ENCODE measurements around the gene CIZ1.
"Not testable (repeated sequence)": the region's sequence is repeated elsewhere in the genome, so short reads cannot be mapped to it uniquely, and the experiment has no call there.

CIZ1 gene, protein sequence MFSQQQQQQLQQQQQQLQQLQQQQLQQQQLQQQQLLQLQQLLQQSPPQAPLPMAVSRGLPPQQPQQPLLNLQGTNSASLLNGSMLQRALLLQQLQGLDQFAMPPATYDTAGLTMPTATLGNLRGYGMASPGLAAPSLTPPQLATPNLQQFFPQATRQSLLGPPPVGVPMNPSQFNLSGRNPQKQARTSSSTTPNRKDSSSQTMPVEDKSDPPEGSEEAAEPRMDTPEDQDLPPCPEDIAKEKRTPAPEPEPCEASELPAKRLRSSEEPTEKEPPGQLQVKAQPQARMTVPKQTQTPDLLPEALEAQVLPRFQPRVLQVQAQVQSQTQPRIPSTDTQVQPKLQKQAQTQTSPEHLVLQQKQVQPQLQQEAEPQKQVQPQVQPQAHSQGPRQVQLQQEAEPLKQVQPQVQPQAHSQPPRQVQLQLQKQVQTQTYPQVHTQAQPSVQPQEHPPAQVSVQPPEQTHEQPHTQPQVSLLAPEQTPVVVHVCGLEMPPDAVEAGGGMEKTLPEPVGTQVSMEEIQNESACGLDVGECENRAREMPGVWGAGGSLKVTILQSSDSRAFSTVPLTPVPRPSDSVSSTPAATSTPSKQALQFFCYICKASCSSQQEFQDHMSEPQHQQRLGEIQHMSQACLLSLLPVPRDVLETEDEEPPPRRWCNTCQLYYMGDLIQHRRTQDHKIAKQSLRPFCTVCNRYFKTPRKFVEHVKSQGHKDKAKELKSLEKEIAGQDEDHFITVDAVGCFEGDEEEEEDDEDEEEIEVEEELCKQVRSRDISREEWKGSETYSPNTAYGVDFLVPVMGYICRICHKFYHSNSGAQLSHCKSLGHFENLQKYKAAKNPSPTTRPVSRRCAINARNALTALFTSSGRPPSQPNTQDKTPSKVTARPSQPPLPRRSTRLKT

DNA sequence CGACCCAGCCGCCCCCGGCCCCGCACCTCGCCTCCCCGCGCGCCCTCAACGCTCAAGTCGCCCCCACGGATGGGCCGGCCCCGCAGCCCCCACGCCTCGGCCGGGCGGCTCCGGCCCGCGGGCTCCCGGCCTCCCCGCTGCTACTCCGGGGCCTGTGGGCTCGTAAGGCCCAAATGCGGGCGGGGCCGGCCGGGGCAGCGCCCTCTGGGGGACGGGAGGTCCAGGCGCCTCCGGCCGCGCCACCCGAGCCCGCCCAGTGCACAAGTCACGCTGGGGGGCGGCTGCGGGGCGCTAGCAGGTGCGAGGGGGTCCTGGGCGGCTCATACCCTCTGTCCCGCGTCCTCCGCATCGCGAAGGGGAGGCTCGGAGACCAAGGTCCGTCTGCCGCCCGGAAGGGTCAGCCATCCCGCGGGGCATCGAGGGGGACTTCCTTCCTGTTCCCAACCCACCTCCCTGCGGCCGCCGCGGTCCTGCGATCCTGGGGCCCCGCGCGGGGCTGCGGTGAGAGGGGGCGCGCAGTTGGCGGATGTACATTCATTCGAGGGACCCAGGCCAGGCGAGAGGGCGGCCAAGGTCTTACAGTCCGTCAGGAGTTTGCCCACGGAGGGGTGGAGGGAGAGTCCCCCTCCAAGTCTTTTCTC, at the start of gene CIZ1:
Gene CIZ1, minus strand, starts transcription at position 167 of the 641 bp plus-strand sequence. CDS start 715 bp downstream, outside the sequence.
- peak; percentile 65 for DNase-seq (ENCODE audit: low read depth)

DNA sequence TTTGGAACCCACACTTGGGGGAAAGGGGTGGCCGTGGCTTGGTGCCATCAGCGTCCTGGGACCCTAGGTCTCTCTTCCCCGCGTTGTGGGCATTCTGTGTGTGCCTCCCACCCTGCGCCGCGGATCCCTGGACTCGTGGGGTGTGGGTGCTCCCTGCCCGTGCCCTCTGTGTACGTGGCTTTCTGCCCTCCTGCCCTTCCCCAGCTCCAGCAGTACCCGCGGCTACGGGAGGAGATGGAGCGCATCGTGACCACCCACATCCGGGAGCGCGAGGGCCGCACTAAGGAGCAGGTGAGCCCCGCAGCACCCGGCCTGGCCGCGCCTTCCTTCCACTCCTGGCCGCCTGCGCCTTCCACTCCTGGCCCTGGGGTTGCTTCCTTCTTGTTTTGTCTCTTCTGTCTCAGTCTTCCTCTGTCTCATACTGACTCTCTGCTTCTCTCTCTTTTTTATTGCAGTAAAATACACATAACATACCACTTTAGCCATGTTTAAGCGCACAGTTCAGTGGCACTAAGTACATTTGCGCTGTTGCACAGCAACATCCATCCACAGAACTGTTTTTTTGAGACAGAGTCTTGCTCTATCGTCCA, 42.5 kb upstream of the CIZ1 start:
- DNase-seq (ENCODE audit: low read depth) = no peak

DNA sequence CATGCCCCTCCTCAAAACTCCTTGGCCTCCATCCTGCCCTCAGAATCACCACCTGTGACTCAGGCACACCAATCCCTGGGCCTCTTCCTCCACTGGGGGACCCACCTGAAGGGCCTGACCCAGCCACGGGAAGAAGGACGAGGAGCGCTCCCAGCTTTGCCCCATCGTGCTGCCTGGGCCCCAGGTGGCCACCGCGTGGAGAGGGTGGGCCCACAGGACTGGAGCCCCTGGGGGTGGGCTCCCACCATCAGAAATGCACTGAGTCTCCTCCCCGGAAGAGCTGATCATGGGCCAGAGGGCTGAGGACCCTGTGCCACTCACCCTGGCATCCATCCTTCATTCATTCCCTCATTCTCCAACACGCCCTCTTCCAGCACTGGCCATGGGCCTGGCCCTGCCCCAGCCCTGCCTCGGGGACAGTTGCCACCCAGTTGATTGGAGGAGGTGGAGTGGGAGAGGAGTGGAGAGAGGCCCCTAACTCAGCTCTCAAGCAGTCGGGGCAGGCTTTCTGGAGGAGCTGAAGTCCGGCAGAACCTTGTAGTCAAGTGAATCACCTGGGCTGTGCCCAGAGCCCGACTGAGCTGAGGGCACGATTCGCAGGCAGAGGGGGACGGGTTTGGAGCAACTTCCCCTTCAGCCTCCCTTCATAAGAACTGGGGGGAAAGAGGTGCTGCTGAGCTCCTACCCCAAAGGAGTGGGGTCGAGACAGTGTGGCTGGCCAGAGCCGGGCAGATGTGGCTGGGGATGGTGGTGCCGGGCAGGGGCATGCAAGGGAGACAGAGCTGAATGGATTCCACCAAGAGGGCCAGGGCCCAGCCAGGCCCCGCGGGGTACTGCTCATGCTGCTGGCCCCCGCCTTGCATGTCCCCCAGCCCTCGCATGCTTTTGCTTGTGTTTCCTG, 41.4 kb upstream of the CIZ1 start:
- no peak for DNase-seq (ENCODE audit: low read depth)

DNA sequence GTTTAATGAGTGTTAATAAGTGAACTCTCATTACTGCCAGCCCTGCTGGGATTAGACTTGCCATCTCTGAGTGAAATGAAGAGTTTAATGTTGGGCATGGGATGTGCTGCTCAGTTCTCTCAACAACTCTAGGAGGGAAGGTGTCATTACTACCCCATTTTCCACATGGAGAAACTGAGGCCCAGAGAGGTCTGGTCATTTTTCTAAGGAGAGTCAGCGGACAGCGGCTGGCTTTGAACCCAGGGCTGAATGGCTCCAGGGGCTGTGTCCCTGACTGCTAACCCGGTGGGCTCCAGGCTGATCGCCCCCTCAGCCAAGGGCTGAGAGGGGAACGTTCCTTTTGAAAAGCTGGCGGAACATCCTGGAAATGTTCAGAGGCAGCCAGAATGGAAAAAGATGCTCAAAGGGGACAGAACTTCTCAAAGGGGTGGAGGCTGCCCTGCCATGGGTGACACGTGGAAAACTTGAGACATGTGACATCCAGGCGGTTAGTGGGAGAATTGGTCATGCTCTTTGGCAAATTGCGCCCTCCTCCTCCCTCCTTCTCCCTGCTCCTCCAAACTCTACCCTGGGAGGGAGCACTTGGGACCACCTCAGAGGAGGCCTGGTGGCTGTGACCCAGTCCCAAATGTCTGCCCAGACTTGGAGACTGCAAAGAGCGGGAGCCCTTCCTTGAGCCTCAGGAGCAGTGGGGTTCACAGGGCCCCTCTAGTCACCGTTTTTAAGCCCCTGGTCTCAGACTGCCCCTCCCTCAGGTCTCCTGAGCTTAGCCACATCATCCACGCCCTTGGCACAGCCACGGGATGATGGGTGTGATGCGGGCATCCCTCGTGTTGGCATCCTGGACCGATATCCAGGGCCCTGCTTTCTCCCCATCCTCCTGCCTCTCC, 40.5 kb upstream of the CIZ1 start:
- no peak for DNase-seq (ENCODE audit: low read depth)

DNA sequence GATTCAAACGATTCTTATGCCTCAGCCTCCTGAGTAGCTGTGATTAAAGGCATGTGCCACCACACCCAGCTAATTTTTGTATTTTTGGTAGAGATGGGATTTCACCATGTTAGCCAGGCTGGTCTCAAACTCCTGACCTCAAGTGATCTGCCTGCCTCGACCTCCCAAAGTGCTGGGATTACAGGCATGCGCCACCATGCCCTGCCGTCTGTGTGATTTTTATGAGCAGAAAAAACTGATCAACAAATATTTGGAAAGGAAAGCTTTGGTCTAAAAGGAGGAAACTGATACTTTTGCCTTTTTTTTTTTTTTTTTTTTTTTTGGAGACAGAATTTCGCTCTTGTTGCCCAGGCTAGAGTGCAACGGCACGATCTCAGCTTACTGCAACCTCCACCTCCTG, 39.5 kb upstream of the CIZ1 start:
- DNase-seq (ENCODE audit: low read depth) = not testable (repeated sequence)

DNA sequence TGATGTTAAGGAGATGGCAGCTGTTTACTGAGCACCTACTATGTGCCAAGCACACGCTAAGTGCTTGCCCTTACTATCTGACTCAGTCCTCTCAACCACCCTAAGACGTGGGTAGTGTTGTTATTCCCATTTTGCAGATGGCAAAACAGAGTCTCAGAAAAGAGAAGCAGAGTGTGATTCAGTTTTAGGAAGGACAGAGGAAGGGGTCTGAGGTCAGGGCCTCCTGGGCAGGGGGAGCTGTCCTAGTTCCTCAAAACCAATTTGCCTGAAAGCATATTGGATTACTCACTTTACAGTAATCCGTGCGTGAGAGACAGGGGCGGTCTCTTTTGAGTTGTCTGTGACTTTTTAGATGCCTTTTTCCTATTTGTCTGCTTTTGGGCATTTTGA, 35.0 kb upstream of the CIZ1 start:
- no peak for DNase-seq (ENCODE audit: low read depth)

DNA sequence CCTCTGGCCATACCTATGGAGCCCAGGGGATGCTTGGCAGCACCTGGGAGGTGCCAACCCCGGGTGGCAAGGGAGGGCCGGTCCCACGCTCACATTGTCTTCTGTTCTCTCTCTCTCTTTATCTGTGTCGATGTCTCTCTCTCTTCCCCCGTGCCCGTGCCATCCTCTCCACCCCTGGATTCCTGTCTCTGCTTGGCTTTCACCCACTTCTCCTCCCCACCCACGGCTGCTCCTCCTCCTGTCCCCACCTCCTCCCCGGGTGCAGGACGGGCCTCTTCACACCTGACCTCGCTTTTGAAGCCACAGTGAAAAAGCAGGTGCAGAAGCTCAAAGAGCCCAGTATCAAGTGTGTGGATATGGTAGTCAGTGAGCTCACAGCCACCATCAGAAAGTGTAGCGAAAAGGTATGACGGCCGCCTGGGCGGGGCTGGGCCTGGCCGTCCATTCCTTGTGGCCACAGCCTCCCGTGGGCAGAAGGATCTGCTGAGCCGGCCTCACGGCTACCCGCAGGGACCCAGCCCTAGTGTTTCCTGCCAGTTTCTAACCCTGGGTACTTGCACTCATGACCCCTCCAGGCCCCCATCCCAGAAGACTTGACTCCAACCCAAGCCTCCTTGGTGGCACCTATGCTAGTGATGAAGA, 34.5 kb upstream of the CIZ1 start:
- DNase-seq (ENCODE audit: low read depth) = no peak

DNA sequence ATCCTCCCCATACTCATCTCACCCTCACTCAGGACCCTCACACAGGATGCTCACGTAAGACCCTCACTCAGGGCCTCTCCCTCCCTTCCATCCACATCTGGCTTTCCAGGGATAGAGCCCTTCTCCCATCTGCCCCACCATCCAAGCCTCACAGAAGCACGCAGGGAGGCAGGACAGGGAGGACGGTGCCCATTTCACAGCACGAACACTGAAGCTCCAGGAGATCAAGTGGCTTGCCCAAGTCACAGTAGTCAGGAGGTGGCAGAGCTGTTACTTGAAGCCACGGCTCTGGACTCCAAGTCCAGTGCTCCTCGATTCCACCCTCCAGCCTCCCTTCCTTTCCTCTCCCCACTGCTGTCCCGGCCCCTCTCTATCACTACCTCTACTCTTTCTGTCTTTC, 33.5 kb upstream of the CIZ1 start:
- no peak for DNase-seq (ENCODE audit: low read depth)

DNA sequence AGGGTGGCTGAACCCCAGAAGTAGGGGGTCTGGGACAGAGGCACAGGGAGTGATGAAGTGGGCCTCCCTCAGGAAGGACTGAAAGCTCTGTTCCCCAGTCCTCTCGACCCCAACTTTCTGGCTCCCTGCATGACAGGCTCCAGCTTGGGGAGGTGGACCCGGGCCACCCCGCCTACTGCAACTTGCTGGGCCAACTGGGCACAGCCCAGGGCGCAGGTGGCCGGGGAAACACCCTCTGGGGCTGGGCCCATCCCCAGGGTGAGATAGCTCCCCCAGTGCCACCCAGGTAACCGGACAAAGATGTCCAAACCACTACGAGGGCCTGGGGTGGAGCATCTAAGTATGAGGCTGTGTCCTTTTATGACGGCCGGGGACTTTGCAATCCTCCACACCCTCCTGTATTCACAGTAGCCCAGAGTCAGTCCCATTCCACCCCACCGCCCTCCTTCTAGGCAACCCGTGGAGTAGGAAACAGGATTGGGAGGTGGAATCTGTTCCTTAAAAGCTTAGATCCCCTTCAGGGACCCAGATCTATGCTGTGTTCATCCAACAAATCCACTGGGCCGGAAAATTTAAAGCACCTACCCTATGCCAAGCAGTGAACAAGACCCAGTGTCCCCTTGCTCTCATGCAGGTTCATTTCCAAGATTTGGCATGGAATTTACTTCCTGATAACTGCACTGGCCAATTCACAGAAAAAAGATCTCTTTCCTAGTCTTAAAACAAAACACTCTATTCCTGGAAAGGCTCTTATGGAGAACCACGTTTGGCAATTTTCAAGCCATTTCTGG, 31.7 kb upstream of the CIZ1 start:
- no peak for DNase-seq (ENCODE audit: low read depth)

DNA sequence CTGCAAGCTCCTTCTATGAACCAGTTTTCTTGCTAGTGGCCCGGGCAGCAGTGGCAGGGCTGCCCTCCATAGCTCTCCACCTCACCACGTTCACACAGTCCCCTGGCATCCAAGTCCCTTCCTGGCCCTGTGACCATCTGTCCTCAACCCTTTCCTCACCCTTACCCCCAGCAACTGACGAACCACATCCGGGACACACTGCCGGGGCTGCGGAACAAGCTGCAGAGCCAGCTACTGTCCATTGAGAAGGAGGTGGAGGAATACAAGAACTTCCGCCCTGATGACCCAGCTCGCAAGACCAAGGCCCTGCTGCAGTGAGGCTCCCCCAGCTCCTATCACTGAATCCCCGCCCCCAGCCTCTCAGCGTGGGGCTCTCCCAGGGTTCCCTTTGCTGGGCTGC, 30.7 kb upstream of the CIZ1 start:
- DNase-seq (ENCODE audit: low read depth) = no peak

DNA sequence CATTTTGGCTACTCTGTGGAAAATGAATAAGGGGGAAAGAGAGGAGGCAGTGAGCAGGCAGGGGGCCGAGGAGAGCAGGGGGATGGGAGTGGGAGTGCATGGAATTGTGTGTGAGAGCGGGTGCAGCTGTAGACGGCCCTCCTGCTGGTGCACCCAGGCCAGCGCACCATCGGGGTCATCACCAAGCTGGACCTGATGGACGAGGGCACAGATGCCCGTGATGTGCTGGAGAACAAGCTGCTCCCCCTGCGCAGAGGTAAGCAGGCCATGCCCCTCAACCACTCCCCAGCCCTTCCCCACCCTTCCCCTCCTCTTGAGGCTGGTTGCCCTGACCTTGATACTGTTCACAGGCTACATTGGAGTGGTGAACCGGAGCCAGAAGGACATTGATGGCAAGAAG, 28.5 kb upstream of the CIZ1 start:
- no peak for DNase-seq (ENCODE audit: low read depth)

DNA sequence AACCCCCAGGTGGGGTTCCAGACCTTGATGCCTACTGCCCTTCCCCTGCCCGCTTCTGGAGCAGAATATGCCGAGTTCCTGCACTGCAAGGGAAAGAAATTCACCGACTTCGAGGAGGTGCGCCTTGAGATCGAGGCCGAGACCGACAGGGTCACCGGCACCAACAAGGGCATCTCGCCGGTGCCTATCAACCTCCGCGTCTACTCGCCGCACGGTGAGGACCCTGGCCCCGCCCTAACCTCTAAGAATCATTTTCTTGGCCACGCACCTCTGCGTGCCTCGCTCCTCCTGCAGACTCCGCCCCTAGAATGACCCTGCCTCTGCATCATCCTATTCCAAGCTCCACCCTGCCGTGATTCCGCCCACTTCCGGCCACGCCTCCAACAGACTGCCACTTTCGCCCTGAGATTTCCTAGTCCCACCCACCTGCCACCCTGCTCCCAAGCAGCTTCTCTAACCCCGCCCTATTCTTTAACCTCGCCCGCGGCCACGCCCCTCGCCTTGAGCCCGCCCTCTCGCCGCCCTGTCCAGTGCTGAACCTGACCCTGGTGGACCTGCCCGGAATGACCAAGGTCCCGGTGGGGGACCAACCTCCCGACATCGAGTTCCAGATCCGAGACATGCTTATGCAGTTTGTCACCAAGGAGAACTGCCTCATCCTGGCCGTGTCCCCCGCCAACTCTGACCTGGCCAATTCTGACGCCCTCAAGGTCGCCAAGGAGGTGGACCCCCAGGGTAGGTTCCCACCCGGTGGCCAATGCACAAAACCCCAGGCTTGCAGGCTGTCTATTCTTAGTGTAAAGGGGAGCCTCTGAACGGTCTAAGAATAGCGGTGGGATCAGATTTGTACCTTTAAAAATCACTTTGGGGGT, 27.4 kb upstream of the CIZ1 start:
- peak; percentile 78 for DNase-seq (ENCODE audit: low read depth)

DNA sequence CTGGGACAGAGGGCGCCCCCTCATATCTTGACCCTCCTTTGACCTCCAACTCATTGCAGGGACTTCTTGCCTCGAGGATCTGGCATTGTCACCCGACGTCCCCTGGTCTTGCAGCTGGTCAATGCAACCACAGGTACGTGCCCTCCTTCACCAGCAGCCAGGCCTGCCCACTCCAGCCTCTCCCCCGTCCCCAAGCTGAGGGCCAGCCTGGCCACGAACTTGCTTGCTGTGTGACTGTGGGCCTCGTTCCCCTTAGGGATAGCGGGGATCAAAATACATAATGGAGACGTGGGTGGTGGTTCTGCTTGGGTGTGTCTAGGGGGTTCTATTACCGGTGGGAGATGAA, 26.8 kb upstream of the CIZ1 start:
- no peak for DNase-seq (ENCODE audit: low read depth)

DNA sequence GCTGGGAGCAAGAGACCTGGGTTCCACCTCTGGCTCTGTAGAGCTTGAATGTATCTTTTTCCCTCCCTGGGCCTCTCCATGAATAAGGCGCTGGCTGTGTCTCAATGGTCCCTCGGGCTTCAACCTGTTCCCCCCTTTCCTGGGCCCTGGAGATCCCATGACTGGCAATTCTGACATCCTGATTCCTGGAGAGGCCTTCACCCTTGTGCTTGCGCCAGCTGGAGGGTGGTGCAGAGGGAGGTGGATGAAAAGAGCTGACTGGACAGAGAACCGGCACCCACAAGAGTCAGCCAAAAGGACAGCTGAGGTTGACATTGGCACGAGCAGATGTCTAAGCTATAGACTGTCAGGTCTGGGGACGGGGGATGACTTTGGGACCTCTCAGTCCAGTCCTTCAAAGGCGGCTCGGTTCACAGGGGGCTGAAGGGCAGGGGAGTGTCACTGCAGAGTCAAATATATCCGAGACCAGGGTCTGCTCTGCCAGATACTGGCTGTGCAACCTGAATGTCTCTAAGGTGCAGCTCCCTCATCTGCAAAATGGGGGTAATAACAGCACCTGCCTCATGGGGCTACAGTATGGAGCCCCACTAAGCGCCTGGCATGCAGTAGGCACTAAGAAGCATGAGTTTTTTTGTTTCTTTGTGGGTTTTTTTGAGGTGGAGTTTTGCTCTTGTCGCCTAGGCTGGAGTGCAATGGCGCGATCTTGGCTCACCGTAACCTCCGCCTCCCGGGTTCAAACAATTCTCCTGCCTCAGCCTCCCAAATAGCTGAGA, 25.6 kb upstream of the CIZ1 start:
- DNase-seq (ENCODE audit: low read depth) = no peak

DNA sequence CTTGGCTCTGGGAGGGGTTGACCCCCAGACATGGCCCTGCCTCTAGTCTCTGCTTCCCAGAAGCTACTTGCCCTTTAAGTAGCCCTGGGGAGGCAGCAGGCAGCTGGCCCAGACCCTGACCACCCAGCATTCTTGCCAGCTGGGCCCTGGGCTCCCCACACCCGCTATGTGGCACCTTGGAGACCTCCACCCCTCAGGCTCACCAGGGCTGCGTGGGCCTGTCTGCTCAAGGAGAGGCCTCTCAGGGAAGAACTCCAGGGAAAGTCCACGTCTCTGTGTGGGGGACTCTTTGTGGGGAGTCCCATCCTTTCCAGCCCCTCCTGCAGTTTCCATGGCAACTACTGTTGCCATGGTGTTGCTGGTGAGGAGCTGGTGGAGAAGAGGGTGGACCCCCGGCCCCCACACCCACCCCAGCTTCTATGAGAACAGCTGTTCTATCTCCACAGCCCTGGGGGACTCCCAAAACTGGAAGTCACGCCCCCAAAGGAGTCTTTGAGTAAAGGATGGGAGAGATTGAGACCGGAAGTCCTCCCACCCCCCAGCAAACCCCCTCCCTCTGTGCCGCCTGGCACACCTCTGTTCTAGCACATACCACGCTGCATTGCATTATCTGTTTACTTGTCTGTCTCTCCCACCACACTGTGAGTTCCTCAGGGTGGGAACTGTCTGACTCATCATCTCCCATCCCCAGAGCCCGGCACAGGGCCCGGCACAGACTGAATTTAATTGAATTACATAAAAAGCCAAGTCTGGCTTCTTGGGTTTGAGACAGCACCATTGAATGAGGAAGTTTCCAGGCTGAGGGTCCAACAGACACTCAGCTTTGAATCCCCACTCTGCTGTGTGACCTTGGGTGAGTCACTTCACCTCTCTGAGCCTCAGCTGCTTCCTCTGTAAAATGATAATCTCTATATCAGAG, 24.4 kb upstream of the CIZ1 start:
- no peak for DNase-seq (ENCODE audit: low read depth)
